ENCODE measurements around the gene LRP6.

- TF ChIP-seq REST (IDR thresholded peaks at IDR 0.05; ENCODE audit: low read depth, low read length) (no peak), MTA3 (IDR thresholded peaks at IDR 0.05; ENCODE audit: borderline replicate concordance, low read length) (no peak), NFYB (IDR thresholded peaks at IDR 0.05; ENCODE audit: insufficient read depth, low read depth, low read length) (no peak), SUPT20H (IDR thresholded peaks at IDR 0.05; ENCODE audit: borderline replicate concordance, control insufficient read depth, low read depth, low read length) (no peak), RCOR1 (conservative IDR thresholded peaks at IDR 0.05; ENCODE audit: low read depth, low read length) (no peak), SIX5 (IDR thresholded peaks at IDR 0.05; ENCODE audit: low read depth, low read length, severe bottlenecking) (no peak), CHD2 (IDR thresholded peaks at IDR 0.05; ENCODE audit: borderline replicate concordance, low read depth, low read length) (no peak), CTCF (IDR thresholded peaks at IDR 0.05 in 2 of 3, conservative IDR thresholded peaks at IDR 0.05 in 1 of 3; ENCODE audit: control insufficient read depth in 2 of 3, extremely low read depth in 1 of 3, insufficient read depth in 1 of 3, low read depth in 3 of 3, low read length in 3 of 3) (no peak), BRCA1 (IDR thresholded peaks at IDR 0.05; ENCODE audit: low read depth, low read length) (no peak), ZBED1 (IDR thresholded peaks at IDR 0.05; ENCODE audit: borderline replicate concordance) (no peak), ESRRA (IDR thresholded peaks at IDR 0.05; ENCODE audit: low read length) (no peak)
- TF ChIP-seq, protein P1, sequence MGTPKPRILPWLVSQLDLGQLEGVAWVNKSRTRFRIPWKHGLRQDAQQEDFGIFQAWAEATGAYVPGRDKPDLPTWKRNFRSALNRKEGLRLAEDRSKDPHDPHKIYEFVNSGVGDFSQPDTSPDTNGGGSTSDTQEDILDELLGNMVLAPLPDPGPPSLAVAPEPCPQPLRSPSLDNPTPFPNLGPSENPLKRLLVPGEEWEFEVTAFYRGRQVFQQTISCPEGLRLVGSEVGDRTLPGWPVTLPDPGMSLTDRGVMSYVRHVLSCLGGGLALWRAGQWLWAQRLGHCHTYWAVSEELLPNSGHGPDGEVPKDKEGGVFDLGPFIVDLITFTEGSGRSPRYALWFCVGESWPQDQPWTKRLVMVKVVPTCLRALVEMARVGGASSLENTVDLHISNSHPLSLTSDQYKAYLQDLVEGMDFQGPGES (IDR thresholded peaks at IDR 0.05) = no peak
Measured at GRCh38 chr12:12266389-12266872, 413 bp downstream of the LRP6 start.

Measured in GM12878 (cell line).